Testis (tissue), 2 donors: ENCODE data around the gene NOC3L.

Source experiments
- CTCF ChIP-seq, 3 experiments: fragments of 450-650 bp in 2 of 3; fragments of 200-600 bp in 1 of 3; sonication (generic) in 1 of 3; IDR thresholded peaks; one replicate each; pipeline ENCODE4 v1.5.1; 2016 to 2019; ENCODE audit warnings: antibody characterized with exemption in 3 of 3, mild to moderate bottlenecking in 2 of 3, moderate library complexity in 1 of 3
- POLR2A ChIP-seq: fragments of 450-650 bp; IDR thresholded peaks from one replicate; pipeline ENCODE4 v1.6.1; 2017; ENCODE audit warnings: antibody characterized with exemption, mild to moderate bottlenecking, moderate library complexity

GRCh38 chr10:94362360-94363250, at the start of gene NOC3L:
- TF ChIP-seq CTCF (IDR thresholded peaks at IDR 0.05), result peak in 2 of 3 experiments; percentile 69 to 87
- no peak for TF ChIP-seq POLR2A
